HG03354 (cell line): ENCODE data around the gene NFKB1.
"Not testable (repeated sequence)": the region's sequence is repeated elsewhere in the genome, so short reads cannot be mapped to it uniquely, and the experiment has no call there.

Experiments
- ATAC-seq: cut with Tn5 transposase; IDR thresholded peaks from one replicate; pipeline ENCODE4 v1.9.1; 2021; ENCODE audit warnings: mild to moderate bottlenecking; ENCODE audit not compliant: unreplicated experiment, poor library complexity, severe bottlenecking

NFKB1 gene

DNA sequence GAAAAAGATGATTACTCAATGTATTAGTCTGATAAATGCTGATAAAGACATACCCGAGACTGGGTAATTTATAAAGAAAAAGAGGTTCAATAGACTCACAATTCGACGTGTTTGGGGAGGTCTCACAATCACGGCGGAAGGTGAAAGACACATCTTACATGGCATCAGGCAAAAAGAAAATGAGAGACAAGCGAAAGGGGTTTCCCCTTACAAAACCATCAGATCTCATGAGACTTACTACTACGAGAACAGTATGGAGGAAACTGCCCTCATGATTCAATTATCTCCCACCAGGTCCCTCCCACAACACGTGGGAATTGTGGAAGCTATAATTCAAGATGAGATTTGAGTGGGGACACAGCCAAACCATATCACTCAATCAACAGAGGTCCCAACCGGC lies 117.9 kb downstream of the NFKB1 start:
- ATAC-seq, result not testable (repeated sequence)

DNA sequence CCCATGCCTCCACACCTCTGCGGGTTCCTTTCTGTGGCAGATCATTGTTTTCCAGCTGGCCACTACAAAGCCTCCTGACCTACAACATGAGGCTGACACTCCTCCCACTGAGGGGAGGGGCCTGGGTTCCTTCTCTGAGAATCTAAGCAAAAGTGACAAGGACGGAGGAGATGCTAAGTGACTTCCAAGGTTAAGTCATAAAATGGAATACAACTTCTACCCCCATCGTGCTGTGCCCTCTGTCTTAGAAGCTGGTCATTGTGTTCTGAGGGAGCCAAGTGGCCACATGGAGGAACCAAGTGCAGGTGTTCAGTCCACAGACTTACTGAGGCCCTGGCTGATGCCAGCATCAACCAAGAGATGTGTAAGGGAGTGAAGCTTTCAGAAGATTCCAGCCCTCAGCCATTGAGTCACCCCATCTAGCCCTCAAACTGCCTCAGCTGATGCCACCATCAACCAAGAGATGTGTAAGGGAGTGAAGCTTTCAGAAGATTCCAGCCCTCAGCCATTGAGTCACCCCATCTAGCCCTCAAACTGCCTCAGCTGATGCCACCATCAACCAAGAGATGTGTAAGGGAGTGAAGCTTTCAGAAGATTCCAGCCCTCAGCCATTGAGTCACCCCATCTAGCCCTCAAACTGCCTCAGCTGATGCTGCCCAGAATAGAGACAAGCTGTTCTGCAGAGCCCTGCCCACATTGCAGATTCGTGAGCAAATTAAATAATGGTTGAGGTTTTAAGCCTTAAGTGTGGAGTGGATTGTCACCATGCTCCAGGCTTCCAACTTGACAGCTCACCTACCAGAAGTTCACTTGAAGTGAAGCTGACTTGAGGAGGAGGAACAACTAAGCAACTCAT lies 118.8 kb downstream of the NFKB1 start:
- peak; percentile 6 for ATAC-seq

GRCh38 chr4:102620697-102621497 lies 119.7 kb downstream of the NFKB1 start:
- ATAC-seq, result peak; percentile 73

DNA sequence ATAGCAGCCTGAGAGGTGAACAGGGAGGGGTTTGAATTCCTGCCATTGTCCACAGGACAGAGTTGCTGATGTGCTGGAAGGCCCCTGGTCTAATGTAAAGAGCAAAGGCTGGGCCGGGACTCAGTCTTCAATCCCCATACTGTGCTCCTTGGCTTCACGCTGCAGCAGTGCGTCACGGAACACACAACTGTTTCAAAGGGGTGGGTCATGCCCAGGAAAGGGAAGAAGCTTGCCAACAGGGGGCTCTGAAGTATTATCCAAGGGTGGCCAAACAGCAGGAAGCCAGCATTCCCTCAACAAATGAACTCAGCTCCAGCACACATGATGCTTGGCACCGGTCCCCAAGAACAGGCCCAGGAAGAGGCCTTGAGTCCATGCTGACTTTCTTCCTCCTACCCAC lies 122.5 kb downstream of the NFKB1 start:
- no peak for ATAC-seq

- ATAC-seq, result no peak
These were observed 123.3 kb downstream of the NFKB1 start for GRCh38 chr4:102624505-102624904.

GRCh38 chr4:102625232-102625930 lies 124.2 kb downstream of the NFKB1 start:
- ATAC-seq, result peak; percentile 88

GRCh38 chr4:102627831-102628523 lies 126.8 kb downstream of the NFKB1 start:
- ATAC-seq, result peak; percentile 39

DNA sequence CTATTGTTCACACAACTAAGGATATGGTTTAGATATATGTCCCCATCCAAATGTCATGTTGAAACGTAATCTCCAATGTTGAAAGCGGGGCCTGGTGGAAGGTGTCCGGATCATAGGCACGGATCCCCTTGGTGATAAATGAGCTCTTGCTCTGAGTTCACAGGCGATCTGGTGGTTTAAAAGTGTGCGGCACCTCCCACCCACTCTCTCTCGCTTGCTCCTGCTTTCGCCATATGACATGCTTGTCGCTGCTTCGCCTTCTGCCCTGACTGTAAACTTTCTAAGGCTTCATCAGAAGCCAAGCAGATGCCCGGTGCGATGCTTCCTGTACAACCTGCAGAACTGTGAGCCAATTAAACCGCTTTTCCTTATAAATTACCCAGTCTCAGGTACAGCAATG lies 128.5 kb downstream of the NFKB1 start:
- ATAC-seq, result no peak

DNA sequence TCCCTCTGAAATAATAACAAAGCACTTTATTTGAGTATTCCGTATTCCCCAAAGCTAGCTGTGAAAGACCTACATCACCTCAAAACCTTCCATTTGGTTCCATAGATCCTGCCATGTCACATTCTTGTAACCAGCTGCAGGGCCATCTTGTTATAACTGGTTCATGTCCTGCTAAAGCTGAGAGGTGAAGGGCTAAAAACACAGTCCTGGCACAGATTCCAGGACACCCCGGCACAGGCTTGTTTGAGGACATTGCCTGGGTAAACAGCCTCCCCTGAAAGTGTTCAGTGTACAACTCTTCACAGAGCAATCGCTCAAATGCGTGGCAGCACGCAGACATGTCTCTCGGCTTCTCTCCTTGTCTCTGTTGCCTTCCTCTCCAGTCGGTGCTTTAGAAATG lies 130.5 kb downstream of the NFKB1 start:
- no peak for ATAC-seq

DNA sequence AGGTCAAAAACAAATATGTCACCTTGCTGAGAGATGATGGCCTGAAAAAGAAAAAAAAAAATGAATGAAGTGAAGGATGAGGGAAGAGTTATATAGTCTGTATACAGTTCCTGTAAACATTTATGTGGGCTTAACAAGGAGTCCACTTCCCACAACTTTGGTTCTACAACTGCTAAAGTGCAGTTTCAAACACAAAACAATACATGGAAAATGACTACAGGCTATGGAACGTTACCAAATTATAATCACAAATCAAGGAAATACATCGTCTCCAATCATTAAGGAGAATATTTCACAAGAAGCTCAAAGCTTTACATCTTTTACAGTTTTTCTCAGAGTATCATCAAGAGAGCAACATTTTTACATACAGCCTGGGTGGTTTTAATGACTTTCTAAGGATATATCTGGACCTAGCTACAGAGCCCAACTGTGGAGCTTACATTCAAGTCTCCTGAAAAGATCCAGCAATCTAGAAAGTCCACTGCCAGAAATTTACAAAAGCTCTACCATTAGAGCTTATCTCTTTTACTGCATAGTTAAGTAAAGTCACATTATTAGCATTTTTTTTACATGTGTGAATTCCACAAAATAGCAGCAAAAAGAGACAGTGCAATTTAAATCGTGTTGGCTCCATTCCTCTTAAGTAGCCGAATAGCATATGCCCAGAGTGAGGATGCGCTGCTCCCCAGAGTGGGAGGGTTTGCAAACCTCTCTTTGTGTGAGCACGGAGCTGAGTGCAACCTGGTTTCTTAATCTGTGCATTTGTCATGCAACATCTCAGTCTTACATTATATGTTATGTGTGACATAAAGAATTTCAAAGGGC lies 131.3 kb downstream of the NFKB1 start:
- no peak for ATAC-seq

- ATAC-seq, result no peak
These were observed 131.9 kb downstream of the NFKB1 start for GRCh38 chr4:102633100-102633499.

DNA sequence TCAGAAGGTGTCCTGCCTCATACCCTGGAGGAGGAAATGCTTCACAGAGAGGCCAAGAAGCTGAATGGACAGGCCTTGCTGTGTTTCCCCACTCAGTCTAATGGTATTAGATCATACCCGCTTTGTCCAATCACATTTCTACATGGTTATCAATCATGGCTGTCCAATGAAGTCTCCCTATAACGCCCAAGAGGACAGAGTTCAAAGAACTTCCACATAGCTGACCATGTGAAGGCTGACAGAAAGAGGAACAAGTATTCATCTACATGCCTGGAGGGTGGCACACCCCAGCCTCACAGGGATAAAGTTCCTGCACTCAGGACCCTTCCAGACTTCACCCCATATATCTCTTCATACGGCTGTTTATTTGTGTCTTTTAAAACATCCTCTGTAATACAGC lies 136.2 kb downstream of the NFKB1 start:
- no peak for ATAC-seq

DNA sequence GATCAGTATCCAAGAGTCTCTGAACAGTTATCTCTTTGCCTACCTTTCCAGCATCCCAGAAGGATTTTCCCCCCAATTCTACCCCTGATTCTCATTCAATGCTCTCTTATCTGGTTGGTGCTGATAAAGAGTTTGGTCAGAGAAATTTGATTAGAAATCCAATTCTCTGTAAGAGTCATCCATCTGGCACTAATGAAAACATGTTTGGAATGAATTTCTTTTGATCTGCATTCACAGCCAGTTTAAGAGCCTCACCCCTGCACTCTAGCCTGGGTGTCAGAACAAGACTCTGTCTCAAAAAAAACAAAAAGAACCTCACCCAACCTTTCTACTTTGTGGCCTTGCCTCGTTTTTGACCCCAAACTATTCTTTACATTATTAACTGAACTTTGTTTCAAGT lies 137.5 kb downstream of the NFKB1 start:
- ATAC-seq, result no peak

- ATAC-seq, result no peak
These were observed 138.4 kb downstream of the NFKB1 start for GRCh38 chr4:102639598-102639997.

DNA sequence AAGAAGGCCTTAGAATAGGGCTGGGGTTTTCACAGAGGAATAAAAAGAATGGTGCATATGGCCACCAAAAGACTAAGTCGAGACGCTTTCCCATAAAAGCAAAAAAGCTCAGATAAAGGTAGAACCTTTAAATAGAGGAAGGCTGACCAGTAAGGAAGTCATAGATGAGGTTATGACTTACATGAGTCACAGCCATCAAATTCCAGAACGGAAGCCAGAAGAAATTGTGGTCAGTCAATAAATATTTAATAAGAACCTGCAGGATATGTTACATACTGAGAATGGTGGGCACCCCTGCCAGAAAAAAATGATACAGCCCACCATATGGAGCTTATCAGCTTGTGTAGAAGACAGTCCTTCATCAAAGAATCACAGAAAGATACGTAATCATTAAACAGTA lies 139.5 kb downstream of the NFKB1 start:
- no peak for ATAC-seq

GRCh38 chr4:102641793-102642192 lies 140.6 kb downstream of the NFKB1 start:
- ATAC-seq, result no peak

- no peak for ATAC-seq
These were observed 141.6 kb downstream of the NFKB1 start for GRCh38 chr4:102642631-102643298.

DNA sequence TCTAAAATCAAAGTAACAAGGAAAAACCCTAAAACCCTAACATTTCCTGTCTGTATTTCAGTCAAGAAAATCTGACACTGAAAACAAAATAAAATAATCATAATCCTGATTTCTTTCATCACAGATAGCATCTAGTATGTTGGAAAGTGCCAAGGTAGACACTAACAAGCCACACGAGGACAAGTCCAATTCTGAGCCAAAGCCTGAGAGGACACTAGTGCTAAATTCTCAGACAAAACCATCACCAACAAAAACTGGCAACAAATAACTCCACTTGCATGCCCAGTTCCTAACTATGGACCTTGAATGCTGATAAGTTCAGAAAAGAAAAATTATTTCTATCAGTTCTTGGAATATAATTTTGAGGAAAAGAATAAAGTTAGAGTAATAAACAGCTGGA lies 146.0 kb downstream of the NFKB1 start:
- no peak for ATAC-seq

DNA sequence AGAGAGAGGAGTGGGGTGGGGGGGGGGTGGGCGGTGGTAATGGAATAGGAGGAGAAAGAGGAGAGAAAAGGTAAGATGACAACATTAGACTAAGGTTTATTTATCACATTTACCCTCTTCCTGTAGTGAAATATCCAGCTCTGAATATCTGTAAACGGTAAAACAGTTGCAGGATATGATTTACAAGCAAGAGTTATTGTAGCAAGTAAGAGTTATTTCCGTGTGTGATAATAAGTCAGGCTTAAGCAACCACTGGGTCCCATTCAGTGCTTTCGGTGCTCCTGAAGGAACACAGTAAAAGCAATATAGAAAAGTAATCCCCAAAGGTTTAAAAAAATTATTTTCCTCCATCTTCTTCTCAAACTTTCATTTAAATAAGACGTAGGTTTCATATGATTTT lies 156.0 kb downstream of the NFKB1 start:
- no peak for ATAC-seq
